ENCODE measurements around the gene MTG2. TPM values are rescaled to one million over a fixed set of nuclear protein-coding genes. Genes with fewer than 3 reads are reported as not detected.

The MTG2 gene
- total RNA-seq, 1 experiment from 2014 or later: 110 TPM

DNA sequence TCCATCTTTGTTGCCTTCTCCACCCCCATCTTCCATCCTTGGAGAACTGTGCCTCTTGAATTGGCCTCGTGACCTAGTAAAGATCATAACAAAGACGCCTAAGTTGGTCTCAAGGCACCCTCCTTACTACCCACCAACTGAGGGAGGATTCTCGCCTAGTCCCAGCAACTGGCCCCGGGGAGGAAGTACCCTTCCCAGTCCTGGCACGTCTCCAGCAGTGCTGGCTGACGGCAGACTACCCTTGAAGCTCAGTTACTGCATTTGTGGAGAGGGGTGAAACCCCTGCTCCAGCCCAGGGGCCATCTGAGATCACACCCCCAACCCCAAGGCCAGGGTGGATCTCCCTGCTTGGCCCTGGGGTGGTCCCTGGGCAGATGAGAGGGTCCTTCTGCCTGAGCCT lies 53.4 kb downstream of the MTG2 start:
- H3K4me3 Mint-ChIP-seq (ENCODE audit: unreplicated experiment): no peak overlapping the region
- H3K4me1 Mint-ChIP-seq (ENCODE audit: low read depth, unreplicated experiment): peaks cover 7% of the 10 kb centered on the region
- CTCF ChIA-PET: no interaction called here
- H3K36me3 ChIP-seq (ENCODE audit: control insufficient read depth, insufficient read depth, low read length): peaks cover 2% of the 10 kb centered on the region; the same call in 1 of the 2 replicates
- no peak overlapping the region for H3K27ac Mint-ChIP-seq (ENCODE audit: unreplicated experiment)
- H3K36me3 Mint-ChIP-seq (ENCODE audit: insufficient read depth, unreplicated experiment): peaks cover 30% of the 10 kb centered on the region
- POLR2A ChIA-PET: no interaction called here
- H3K4me1 ChIP-seq: peaks cover 11% of the 10 kb centered on the region
- H3K27me3 Mint-ChIP-seq (ENCODE audit: insufficient read depth, unreplicated experiment): no peaks in the 10 kb centered on the region
- no peak for TF ChIP-seq CTCF (IDR thresholded peaks at IDR 0.05; ENCODE audit: insufficient read depth in 1 of 2, low read depth in 1 of 2, low read length in 1 of 2, severe bottlenecking in 1 of 2, unreplicated experiment in 1 of 2)
- H3K27me3 ChIP-seq (replicated peaks; ENCODE audit: control insufficient read depth, insufficient read depth, low read length): no peaks in the 10 kb centered on the region
- no peak for DNase-seq
- BruUV-seq (replicated peaks): no TSS peak
- intact Hi-C loops (cut with micrococcal nuclease; ENCODE audit: unreplicated experiment): loop anchor here (5.0 kb wide), 2 partner anchors 94 to 131 kb away; partner anchors contain the start of genes LAMA5, PSMA7 and SS18L1
- no peak overlapping the region for H3K4me3 ChIP-seq (ENCODE audit: low read depth, low read length)
- H3K9me3 Mint-ChIP-seq (ENCODE audit: unreplicated experiment): no peaks in the 10 kb centered on the region
- no peaks in the 10 kb centered on the region for H3K9me3 ChIP-seq

GRCh38 chr20:62236766-62237513 lies 54.1 kb downstream of the MTG2 start:
- Mint-ChIP-seq H3K27me3 (ENCODE audit: insufficient read depth, unreplicated experiment) (no peaks in the 10 kb centered on the region), H3K9me3 (ENCODE audit: unreplicated experiment) (no peaks in the 10 kb centered on the region), H3K4me1 (ENCODE audit: low read depth, unreplicated experiment) (peaks cover 7% of the 10 kb centered on the region), H3K36me3 (ENCODE audit: insufficient read depth, unreplicated experiment) (peaks cover 38% of the 10 kb centered on the region), H3K4me3 (ENCODE audit: unreplicated experiment) (no peak overlapping the region), H3K27ac (ENCODE audit: unreplicated experiment) (no peak overlapping the region)
- no peak for TF ChIP-seq CTCF (IDR thresholded peaks at IDR 0.05; ENCODE audit: insufficient read depth in 1 of 2, low read depth in 1 of 2, low read length in 1 of 2, severe bottlenecking in 1 of 2, unreplicated experiment in 1 of 2)
- Histone ChIP-seq H3K27me3 (replicated peaks; ENCODE audit: control insufficient read depth, insufficient read depth, low read length) (no peaks in the 10 kb centered on the region), H3K36me3 (ENCODE audit: control insufficient read depth, insufficient read depth, low read length) (peaks cover 2% of the 10 kb centered on the region; the same call in 1 of the 2 replicates), H3K4me3 (ENCODE audit: low read depth, low read length) (no peak overlapping the region), H3K9me3 (no peaks in the 10 kb centered on the region), H3K4me1 (peaks cover 11% of the 10 kb centered on the region)
- intact Hi-C loops (cut with micrococcal nuclease; ENCODE audit: unreplicated experiment): loop anchor here (5.0 kb wide), 2 partner anchors 95 to 130 kb away; partner anchors contain the start of genes LAMA5, PSMA7 and SS18L1
- POLR2A ChIA-PET: no interaction called here
- CTCF ChIA-PET: interaction anchor here (0.7 kb wide), 1 partner anchor 1425 kb away, joined by 5 read pairs; no protein-coding TSS in a partner anchor
- peak in 1 of 2 experiments; percentile 57 for DNase-seq
- no TSS peak for BruUV-seq (replicated peaks)

DNA sequence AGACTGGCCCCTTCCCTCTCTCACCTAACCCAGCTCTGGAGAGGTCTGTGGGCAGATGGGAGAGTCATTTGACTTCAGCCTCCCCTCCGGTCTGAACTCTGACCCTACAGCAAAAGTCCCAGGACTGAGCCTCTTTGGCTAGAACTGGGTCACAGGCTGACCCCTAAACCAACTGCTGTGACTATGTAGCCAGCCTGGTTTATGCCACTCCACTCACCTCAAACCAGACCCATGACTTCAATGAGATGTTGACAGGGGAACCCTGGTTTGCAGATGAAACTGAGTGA lies 54.6 kb downstream of the MTG2 start:
- H3K27me3 Mint-ChIP-seq (ENCODE audit: insufficient read depth, unreplicated experiment): no peaks in the 10 kb centered on the region
- Histone ChIP-seq H3K4me3 (ENCODE audit: low read depth, low read length) (no peak overlapping the region), H3K9me3 (no peaks in the 10 kb centered on the region), H3K4me1 (peaks cover 11% of the 10 kb centered on the region), H3K27me3 (replicated peaks; ENCODE audit: control insufficient read depth, insufficient read depth, low read length) (no peaks in the 10 kb centered on the region), H3K36me3 (ENCODE audit: control insufficient read depth, insufficient read depth, low read length) (peaks cover 3% of the 10 kb centered on the region; the same call in 1 of the 2 replicates)
- DNase-seq: no peak
- TF ChIP-seq CTCF (IDR thresholded peaks at IDR 0.05; ENCODE audit: insufficient read depth in 1 of 2, low read depth in 1 of 2, low read length in 1 of 2, severe bottlenecking in 1 of 2, unreplicated experiment in 1 of 2): no peak
- no TSS peak for BruUV-seq (replicated peaks)
- ChIA-PET POLR2A (no interaction called here), CTCF (interaction anchor here (0.7 kb wide), 1 partner anchor 341 kb away, joined by 3 read pairs; no protein-coding TSS in a partner anchor)
- H3K4me3 Mint-ChIP-seq (ENCODE audit: unreplicated experiment): peak overlapping the region; percentile 67
- H3K4me1 Mint-ChIP-seq (ENCODE audit: low read depth, unreplicated experiment): peaks cover 7% of the 10 kb centered on the region
- no peaks in the 10 kb centered on the region for H3K9me3 Mint-ChIP-seq (ENCODE audit: unreplicated experiment)
- H3K27ac Mint-ChIP-seq (ENCODE audit: unreplicated experiment): peak overlapping the region; percentile 75
- intact Hi-C loops (cut with micrococcal nuclease; ENCODE audit: unreplicated experiment): loop anchor here (5.0 kb wide), 2 partner anchors 95 to 130 kb away; partner anchors contain the start of genes LAMA5, PSMA7 and SS18L1
- peaks cover 43% of the 10 kb centered on the region for H3K36me3 Mint-ChIP-seq (ENCODE audit: insufficient read depth, unreplicated experiment)

All from Caco-2 (cell line).